GM18870 (cell line): ENCODE measurements around the gene WTIP.
"Not testable (repeated sequence)": the region's sequence is repeated elsewhere in the genome, so short reads cannot be mapped to it uniquely, and the experiment has no call there.

ENCODE experiments used
- ATAC-seq: cut with Tn5 transposase; IDR thresholded peaks from one replicate; pipeline ENCODE4 v1.9.1; 2021; ENCODE audit warnings: moderate library complexity; ENCODE audit not compliant: unreplicated experiment

WTIP gene

GRCh38 chr19:34502582-34503411 lies 21.2 kb downstream of the WTIP start:
- ATAC-seq: no peak

GRCh38 chr19:34503531-34504272 lies 22.1 kb downstream of the WTIP start:
- ATAC-seq: no peak

- no peak for ATAC-seq
These were observed 22.8 kb downstream of the WTIP start for GRCh38 chr19:34504273-34504808.

GRCh38 chr19:34504809-34505291 lies 23.3 kb downstream of the WTIP start:
- ATAC-seq: no peak

GRCh38 chr19:34505321-34506025 lies 23.9 kb downstream of the WTIP start:
- no peak for ATAC-seq

GRCh38 chr19:34506026-34506370 lies 24.4 kb downstream of the WTIP start:
- ATAC-seq: no peak

GRCh38 chr19:34507414-34508067 lies 26.0 kb downstream of the WTIP start:
- ATAC-seq: no peak

- no peak for ATAC-seq
These were observed 27.0 kb downstream of the WTIP start for GRCh38 chr19:34508540-34508939.

DNA sequence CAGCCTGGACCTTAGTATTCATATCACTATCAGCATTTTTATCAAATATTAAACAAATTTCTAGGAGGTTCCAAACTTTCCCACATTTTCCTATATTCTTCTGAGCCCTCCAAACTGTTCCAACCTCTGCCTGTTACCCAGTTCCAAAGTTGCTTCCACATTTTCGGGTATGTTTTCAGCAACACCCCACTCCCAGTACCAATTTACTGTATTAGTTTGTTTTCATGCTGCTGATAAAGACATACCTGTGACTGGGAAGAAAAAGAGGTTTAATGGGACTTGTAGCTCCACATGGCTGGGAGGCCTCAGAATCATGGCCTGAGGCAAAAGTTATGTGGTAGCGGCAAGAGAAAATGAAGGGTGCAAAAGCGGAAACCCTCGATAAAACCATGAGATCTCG lies 29.3 kb downstream of the WTIP start:
- not testable (repeated sequence) for ATAC-seq

- ATAC-seq: no peak
These were observed 30.8 kb downstream of the WTIP start for GRCh38 chr19:34512254-34512822.

DNA sequence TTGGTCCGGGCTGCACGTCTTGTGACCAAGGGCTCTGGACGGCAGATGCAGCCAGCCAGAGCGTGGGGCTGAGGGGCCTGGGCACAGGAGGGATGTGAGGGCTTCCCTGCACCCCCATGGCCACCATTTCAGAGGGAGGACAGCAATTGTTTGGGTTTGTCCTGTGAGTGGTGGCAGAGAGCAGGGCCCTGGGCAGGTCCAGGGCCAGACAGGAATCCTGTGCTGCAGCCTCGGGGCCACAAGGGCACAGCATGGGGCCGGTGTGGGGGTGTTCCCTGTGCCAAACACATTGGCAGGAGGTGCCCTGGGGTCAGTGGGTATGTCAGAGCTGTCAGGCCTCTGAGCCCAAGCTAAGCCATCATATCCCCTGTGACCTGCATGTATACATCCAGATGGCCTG lies 32.2 kb downstream of the WTIP start:
- ATAC-seq: no peak

DNA sequence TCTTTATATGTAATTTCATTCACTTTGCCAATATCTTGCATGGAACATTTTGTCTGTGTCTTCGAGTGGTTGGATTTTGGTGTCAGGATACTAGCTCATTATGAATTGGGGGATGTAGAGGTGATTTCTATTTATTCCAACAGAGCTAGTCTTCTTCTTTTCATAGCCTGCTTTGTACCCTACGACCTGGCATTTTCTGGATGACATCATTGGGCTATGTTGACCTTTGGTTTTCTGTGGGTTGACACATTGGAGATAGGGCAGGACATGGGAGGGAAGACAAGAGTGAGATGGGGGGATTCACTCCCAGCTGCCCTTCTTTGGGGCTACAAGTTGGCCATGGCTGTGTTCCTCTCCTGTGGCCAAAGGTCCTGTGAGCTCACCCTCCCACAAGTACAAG lies 38.0 kb downstream of the WTIP start:
- no peak for ATAC-seq

DNA sequence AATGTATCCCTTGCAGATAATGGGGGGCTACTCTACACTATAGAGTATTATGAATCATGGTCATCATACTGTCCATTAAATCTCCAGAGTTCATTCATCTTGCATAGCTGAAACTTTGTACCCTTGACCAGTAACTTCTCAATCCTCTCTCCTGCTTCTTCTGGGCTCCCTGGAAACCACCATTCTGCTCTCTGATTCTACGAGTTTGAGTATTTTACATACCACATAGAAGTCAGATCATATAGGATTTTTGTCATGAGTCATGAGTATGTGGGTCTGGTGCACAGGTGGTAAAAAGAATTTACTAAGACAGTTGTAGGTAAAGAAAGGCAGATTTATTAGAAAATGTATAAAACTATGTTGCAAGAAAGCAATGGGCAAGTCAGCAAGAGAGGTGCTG lies 41.9 kb downstream of the WTIP start:
- no peak for ATAC-seq

DNA sequence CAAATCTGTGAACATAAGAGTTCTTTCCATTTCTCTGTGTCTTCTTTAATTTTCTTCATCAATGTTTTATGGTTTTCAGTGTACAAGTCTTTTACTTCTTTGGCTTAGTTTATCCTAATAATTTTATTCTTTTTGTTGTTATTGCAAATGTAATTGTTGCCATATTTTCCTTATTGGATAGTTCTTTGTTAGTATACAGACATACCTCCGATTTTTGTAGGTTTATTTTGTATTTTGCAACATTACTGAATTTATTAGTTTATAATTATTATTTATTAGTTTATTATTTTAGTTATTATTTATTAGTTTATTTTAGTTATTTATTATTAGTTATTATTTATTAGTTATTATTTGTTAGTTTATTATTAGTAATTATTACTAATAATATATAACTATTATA lies 43.4 kb downstream of the WTIP start:
- ATAC-seq: no peak

GRCh38 chr19:34534206-34534605 lies 52.6 kb downstream of the WTIP start:
- no peak for ATAC-seq

GRCh38 chr19:34539396-34539795 lies 57.8 kb downstream of the WTIP start:
- no peak for ATAC-seq

- no peak for ATAC-seq
These were observed 59.4 kb downstream of the WTIP start for GRCh38 chr19:34540811-34541557.

- ATAC-seq: no peak
These were observed 68.3 kb downstream of the WTIP start for GRCh38 chr19:34549833-34550232.

DNA sequence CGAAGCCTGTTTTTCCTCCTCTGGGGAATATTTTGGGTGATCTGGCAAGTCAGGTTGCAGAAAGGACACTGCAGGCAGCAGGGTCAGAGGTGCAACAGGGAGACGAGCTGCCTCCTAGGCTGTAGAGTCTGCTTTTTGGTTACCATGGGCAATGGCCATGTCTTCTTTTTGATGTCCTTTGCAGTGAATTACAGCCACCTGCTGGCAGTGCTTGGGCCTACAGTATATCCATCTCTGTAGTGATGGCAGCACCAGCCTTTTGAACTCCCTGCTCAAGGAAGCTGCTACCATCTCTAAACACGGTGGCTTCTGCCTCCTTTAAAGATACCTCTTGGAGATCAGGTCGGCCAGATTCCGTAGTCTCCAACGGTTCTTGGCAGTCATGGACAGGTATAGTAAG lies 73.9 kb downstream of the WTIP start:
- no peak for ATAC-seq

GRCh38 chr19:34556488-34556887 lies 74.9 kb downstream of the WTIP start:
- ATAC-seq: no peak
